HG03060 (cell line): Measurements from ENCODE around the gene NOP56.

Source experiments
- ATAC-seq: cut with Tn5 transposase; IDR thresholded peaks from one replicate; pipeline ENCODE4 v1.9.1; 2021; ENCODE audit warnings: low read depth, moderate number of reproducible peaks; ENCODE audit not compliant: unreplicated experiment

The NOP56 gene

GRCh38 chr20:2699775-2700413 is 47.5 kb downstream of the NOP56 start:
- ATAC-seq: no peak

- ATAC-seq: no peak
These were observed 48.6 kb downstream of the NOP56 start for GRCh38 chr20:2700913-2701620.

DNA sequence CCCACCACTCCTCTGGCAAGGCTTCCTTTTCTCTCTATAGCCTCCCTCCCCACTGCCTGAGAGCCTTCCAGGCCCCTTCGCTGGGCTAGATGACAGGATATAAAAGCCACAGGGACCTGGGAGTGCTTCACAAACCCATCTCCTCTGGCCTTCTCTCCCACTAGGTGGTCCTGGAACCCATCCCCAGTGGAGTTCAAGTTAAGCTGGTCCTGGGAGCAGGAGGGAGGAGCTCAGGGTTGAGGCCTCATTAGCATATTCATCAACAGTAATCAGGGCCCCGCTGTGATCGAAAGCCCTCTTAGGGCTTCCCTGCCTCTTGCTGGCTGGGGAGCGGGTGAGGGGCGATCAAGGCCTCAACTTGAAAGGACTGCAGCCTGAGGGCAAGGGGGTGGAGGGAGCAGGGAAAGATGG is 49.2 kb downstream of the NOP56 start:
- ATAC-seq: no peak

DNA sequence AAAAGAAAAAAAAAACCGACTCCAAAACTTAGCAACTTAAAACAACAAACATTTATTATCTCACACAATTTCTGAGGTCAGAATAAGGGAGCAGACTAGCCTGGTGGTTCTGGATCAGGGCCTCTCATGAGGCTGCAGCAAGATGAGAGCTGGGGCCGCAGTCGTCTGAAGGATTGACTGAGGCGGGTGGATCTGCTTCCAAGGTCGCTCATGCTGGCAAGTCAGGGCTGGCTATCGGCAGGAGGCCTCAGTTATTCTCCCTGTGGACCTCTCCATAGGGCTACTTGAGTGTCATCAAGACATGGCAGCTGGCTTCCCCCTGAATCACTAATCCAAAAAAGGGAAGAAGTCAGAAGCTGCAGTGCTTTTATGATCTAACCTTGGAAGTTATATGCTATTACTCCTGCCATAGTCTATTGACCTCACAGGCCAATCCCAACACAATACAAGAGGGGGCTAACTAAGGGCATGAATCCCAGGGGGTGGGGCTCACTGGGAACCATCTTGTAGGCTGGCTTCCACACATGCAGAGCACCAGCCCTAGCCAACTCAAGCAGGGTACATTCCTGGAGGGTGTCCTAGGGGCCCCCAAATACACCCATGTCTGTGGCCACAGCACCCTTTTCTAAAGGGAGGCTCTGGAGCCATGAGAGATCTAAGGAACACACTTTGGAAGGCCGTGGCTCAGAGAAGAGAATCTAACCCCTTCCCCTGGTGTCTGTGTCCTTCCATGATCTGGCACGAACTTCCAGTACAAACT is 51.5 kb downstream of the NOP56 start:
- ATAC-seq: no peak

DNA sequence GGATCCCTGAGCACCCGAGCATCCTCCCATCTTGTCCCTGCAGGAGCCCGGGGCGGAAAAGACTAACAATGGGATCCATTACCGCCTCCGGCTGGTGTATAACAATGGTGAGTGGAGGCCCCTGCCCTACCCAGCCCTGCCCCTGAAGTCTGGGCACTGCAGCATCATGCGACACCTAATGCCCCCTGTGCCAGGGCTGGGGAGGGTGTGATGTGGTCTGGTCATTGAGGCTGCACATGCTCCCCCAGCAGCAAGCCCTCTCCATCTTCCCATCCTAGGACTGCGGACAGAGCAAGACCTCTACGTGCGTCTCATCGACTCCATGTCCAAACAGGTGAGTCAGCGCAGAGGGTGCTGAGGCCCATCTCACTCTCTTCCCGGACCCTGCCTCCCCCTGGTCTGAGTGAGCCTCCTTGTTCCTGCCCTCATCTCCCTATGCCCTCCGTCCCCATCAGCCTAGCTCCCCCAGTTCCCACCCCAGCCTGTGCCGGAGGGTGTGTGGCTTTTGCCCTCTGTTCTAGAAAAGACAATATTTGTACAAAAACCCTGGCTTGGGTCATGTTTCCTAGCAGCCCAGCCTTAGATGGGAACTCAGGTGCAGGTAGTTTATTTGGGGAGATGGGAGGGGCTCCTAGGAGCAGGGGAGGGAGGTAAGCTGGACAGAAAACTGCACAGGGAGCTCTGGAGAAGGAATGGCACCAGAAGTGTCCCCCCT is 53.7 kb downstream of the NOP56 start:
- no peak for ATAC-seq

- ATAC-seq: no peak
These were observed 54.4 kb downstream of the NOP56 start for GRCh38 chr20:2706688-2707352.

- no peak for ATAC-seq
These were observed 55.1 kb downstream of the NOP56 start for GRCh38 chr20:2707353-2708072.
